Erythroblast (primary cell): Measurements from ENCODE around the gene NXPE1.

ENCODE experiments used
- GATA1 ChIP-seq: IDR thresholded peaks from 2 replicates; pipeline ENCODE4 v1.6.1; 2011; ENCODE audit warnings: low read depth, mild to moderate bottlenecking, control low read depth, low read length, moderate library complexity
- POLR2A ChIP-seq: IDR thresholded peaks from 2 replicates; pipeline ENCODE4 v1.6.1; 2011; ENCODE audit warnings: mild to moderate bottlenecking, low read length

- TF ChIP-seq POLR2A (no peak), GATA1 (no peak)
These were observed 8.6 kb downstream of the NXPE1 start for GRCh38 chr11:114551060-114551459.
